Spleen (tissue), 7 donors: ENCODE data around the gene ABCC3.

Source experiments
- POLR2AphosphoS5 ChIP-seq, 3 donors: sonication (generic); formaldehyde crosslinking; IDR thresholded peaks; one replicate each; pipeline ENCODE4 v1.5.1; 2017; ENCODE audit warnings: antibody characterized with exemption in 3 of 3
- TF ChIP-seq, protein P1 (sequence below), 11 experiments: fragments of 200-600 bp in 7 of 11; fragments of 450-650 bp in 4 of 11; sonication (generic) in 4 of 11; IDR thresholded peaks in 8 of 11; conservative IDR thresholded peaks in 3 of 11; 1 replicate in 7 of 11; 2 replicates in 4 of 11; pipeline versions ENCODE4 v1.4.0 to v1.8.0; 2016 to 2021; ENCODE audit warnings: antibody characterized with exemption in 11 of 11, inconsistent platforms in 4 of 11, mild to moderate bottlenecking in 1 of 11
- donor health status: DM: no; HTN: no; CAD: no; lungs with moderate emphysema.
- donor health status: DM: no; HTN: no; CAD: no.
- donor health status: DM: no; HTN: no; CAD: no.

DNA sequence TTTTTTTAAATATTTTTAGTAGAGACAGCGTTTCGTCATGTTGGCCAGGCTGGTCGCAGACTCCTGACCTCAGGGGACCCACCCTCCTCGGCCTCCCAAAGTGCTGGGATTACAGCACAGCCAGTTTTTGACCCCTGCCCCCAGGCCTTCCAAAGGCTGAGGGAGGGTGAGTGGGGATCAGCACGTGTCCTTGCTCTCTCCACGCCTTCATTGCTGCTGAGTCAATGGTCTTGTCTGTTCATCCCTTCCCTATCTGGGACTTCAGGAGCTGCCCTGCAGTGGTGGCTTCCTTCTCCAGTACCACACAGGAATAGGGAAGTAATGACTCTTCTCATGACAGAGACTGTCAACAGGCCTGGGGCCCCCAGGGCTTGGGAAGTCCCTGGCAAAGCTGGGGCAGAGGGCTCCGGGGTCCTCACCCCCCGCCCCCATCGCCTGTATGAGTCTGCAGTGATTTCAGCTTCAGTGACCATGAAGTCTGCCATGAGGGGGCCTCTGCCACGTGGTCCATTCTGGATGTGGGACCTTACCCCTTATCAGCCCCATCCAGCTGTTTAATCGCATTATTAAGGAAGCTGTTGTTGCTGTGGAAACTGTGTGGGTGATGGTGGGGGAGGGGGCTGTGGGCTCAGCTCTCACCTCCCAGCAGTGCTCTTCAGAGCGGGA lies 6.1 kb downstream of the ABCC3 start:
- peak; percentile 5 to 54 (median 42) for TF ChIP-seq POLR2AphosphoS5 (IDR thresholded peaks at IDR 0.05)
- TF ChIP-seq, protein P1, sequence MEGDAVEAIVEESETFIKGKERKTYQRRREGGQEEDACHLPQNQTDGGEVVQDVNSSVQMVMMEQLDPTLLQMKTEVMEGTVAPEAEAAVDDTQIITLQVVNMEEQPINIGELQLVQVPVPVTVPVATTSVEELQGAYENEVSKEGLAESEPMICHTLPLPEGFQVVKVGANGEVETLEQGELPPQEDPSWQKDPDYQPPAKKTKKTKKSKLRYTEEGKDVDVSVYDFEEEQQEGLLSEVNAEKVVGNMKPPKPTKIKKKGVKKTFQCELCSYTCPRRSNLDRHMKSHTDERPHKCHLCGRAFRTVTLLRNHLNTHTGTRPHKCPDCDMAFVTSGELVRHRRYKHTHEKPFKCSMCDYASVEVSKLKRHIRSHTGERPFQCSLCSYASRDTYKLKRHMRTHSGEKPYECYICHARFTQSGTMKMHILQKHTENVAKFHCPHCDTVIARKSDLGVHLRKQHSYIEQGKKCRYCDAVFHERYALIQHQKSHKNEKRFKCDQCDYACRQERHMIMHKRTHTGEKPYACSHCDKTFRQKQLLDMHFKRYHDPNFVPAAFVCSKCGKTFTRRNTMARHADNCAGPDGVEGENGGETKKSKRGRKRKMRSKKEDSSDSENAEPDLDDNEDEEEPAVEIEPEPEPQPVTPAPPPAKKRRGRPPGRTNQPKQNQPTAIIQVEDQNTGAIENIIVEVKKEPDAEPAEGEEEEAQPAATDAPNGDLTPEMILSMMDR (IDR thresholded peaks at IDR 0.05 in 8 of 11, conservative IDR thresholded peaks at IDR 0.05 in 3 of 11): no peak
